Measurements from ENCODE around the gene WARS2. TPM values are rescaled to one million over a fixed set of nuclear protein-coding genes. Genes with fewer than 3 reads are reported as not detected.

WARS2 gene
- total RNA-seq, 2 experiments from 2014 or later, result 18.3 to 20.2 TPM

DNA sequence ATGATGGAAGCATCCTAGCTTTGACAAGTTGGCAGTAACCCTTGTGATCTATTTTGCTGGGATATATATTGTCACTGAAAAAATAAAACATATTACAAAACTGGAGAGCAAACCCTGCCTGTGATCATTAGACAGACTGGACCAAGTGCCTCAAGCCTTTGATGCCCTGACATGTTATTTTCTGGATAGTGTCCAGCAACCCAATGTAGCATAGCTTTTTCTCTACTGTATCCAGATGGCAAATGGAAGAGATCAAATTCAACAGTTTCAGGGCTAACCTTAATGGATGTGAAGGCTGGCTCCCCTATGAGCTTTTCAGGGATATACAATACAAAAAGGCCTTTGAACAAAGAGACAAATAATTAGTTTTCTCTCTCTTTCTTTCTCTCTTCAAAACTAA lies 25.1 kb downstream of the WARS2 start:
- Mint-ChIP-seq H3K36me3 (peaks cover 57% of the 10 kb centered on the region), H3K9me3 (peaks cover 17% of the 10 kb centered on the region), H3K27ac (no peak overlapping the region), H3K27me3 (no peaks in the 10 kb centered on the region), H3K4me3 (no peak overlapping the region), H3K4me1 (no peaks in the 10 kb centered on the region)
- no peak for DNase-seq

DNA sequence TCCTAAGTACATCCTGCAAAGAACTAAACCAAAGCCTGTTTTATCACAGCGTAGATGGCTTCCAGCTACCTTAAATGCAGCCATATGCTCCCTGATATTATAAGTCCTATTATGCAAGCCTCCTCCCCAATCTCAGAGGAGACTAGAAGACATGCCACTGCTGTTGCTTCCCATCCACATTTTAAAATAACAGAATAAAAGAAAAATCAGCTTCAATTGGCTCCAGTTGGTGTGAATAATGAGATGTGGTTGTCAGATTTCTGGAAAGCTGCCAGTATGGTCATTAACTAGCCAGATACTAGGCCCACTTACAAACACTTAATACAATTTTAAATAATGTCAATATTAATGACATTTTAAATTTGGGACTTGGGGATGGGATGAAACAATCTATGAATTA lies 25.7 kb downstream of the WARS2 start:
- Mint-ChIP-seq H3K4me1 (no peaks in the 10 kb centered on the region), H3K27ac (no peak overlapping the region), H3K4me3 (no peak overlapping the region), H3K36me3 (peaks cover 53% of the 10 kb centered on the region), H3K9me3 (peaks cover 11% of the 10 kb centered on the region), H3K27me3 (no peaks in the 10 kb centered on the region)
- DNase-seq, result no peak

DNA sequence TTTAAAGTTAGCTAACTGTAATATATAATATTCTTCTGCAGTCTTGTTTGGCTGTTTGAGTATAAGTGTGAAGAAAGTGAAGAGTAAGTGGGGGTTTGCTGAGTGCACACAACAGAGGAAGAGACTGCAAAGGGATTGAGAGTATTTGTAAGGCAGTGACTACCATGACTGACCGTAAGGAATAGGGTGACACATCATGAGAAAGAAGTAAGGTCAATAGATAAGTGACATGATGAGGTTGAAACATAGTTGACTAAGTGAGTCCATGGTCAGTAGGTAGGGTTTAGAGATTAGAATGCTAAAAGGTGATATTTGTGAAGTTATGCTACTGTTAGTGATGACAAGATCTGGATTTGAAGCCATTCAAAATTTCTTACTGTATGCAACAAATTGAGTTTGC lies 27.7 kb downstream of the WARS2 start:
- no peaks in the 10 kb centered on the region for H3K27me3 Mint-ChIP-seq
- DNase-seq, result no peak
- peaks cover 11% of the 10 kb centered on the region for H3K9me3 Mint-ChIP-seq
- no peak overlapping the region for H3K4me3 Mint-ChIP-seq
- H3K27ac Mint-ChIP-seq, result no peak overlapping the region
- H3K36me3 Mint-ChIP-seq, result peaks cover 41% of the 10 kb centered on the region
- no peaks in the 10 kb centered on the region for H3K4me1 Mint-ChIP-seq

DNA sequence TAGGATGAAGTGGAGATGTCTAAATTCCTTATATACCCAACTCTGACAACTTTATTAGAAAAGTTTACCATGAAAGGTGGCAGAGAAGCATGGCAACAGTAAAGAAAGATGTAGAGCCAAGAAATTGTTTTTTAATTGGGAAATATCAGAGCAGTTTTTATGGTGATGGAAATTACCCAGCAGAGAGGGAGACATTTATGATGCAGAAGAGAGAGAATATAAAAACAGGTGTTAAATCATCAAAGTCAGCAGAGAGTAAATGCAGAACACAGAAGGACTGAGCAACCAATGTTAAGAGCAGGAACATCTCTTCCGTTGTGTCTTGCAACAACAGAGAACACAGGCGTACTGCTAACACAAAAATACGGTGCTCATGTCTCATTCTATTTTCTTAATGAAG lies 28.2 kb downstream of the WARS2 start:
- no peak overlapping the region for H3K27ac Mint-ChIP-seq
- H3K4me1 Mint-ChIP-seq, result no peaks in the 10 kb centered on the region
- H3K9me3 Mint-ChIP-seq, result peaks cover 16% of the 10 kb centered on the region
- peaks cover 40% of the 10 kb centered on the region for H3K36me3 Mint-ChIP-seq
- H3K4me3 Mint-ChIP-seq, result no peak overlapping the region
- no peak for DNase-seq
- H3K27me3 Mint-ChIP-seq, result no peaks in the 10 kb centered on the region

DNA sequence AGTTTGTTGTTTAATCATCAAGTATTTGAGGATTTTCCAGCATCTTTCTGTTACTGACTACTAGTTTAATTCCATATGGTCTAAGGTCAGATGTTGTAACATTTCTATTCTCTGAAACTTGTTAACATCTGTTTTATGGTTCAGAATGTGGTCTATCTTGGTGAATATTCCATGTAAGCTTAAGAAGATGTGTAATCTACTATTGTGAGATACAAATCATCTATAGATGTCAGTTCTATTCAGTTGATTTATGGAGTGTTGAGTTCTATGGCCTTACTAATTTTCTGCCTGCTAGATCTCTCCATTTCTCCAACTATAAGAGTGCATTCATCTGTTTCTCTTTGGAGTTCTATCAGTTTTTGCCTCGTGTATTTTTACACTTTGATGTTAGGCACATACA lies 31.5 kb downstream of the WARS2 start:
- no peak for DNase-seq
- Mint-ChIP-seq H3K4me3 (no peak overlapping the region), H3K36me3 (peaks cover 44% of the 10 kb centered on the region), H3K27ac (no peak overlapping the region), H3K9me3 (peaks cover 25% of the 10 kb centered on the region), H3K27me3 (no peaks in the 10 kb centered on the region), H3K4me1 (no peaks in the 10 kb centered on the region)

DNA sequence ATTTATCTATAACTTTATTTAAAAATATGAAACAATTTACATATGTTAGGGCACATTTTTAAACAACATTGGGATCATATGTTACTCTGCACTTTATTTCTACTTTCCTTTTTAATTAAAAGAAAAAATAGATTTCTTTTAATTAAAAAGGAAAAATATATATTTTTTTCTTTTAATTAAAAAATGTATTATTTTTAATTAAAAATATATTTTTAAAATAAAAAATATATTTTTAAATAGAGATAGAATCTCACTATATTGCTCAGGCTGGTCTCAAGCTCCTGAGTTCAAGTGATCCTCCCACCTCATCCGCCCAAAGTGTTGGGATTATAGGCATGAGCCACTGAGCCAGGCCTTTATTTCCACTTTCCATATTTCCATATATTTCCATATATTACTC lies 36.7 kb downstream of the WARS2 start:
- peaks cover 30% of the 10 kb centered on the region for H3K36me3 Mint-ChIP-seq
- no peak overlapping the region for H3K27ac Mint-ChIP-seq
- H3K4me1 Mint-ChIP-seq, result no peaks in the 10 kb centered on the region
- H3K27me3 Mint-ChIP-seq, result no peaks in the 10 kb centered on the region
- no peak overlapping the region for H3K4me3 Mint-ChIP-seq
- DNase-seq, result no peak
- H3K9me3 Mint-ChIP-seq, result peaks cover 19% of the 10 kb centered on the region

DNA sequence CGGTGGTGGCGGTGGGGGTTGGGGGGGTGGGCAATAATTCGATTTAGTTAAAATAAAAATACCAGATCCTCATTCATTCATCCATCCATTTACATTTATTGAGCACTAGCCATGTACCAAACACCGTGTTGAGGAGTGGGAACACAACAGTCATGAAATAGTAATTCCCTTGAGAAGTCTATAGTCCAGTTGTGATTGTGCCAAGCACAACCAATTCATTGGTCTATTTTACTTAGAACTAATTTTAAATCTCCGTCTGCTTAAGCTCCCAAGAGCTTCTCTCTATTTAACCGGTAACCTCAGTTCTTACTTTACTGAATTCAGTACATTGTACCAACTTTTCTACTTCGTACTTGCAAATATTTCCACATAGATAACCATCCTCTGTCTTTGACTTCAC lies 38.4 kb downstream of the WARS2 start:
- H3K4me3 Mint-ChIP-seq, result no peak overlapping the region

DNA sequence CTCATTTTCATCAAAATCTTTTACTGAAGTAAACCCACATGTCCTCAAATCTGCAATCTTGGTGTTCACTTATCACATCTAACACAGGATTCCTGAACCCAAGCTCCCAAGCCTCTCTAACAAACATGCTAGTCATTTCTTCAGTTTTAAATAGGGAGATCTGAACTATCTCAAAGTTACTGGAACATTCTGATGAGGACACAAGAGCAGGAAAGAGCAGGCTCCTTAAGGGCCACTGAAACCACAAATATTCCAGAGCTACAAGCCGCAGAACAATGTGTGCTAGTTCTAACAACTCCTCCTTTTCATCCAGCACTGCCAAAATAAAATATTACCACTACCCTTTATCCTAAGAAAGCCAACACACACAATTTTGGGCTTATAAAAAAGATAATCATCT lies 38.9 kb downstream of the WARS2 start:
- no peak overlapping the region for H3K4me3 Mint-ChIP-seq
- H3K36me3 Mint-ChIP-seq, result peaks cover 33% of the 10 kb centered on the region
- peaks cover 15% of the 10 kb centered on the region for H3K9me3 Mint-ChIP-seq
- no peaks in the 10 kb centered on the region for H3K27me3 Mint-ChIP-seq
- no peaks in the 10 kb centered on the region for H3K4me1 Mint-ChIP-seq
- H3K27ac Mint-ChIP-seq, result no peak overlapping the region
- no peak for DNase-seq

More for the DNA sequence above, 38.4 kb downstream of the WARS2 start:
- Mint-ChIP-seq H3K27ac (no peak overlapping the region), H3K36me3 (peaks cover 36% of the 10 kb centered on the region), H3K9me3 (peaks cover 17% of the 10 kb centered on the region), H3K4me1 (no peaks in the 10 kb centered on the region), H3K27me3 (no peaks in the 10 kb centered on the region)
- no peak for DNase-seq

DNA sequence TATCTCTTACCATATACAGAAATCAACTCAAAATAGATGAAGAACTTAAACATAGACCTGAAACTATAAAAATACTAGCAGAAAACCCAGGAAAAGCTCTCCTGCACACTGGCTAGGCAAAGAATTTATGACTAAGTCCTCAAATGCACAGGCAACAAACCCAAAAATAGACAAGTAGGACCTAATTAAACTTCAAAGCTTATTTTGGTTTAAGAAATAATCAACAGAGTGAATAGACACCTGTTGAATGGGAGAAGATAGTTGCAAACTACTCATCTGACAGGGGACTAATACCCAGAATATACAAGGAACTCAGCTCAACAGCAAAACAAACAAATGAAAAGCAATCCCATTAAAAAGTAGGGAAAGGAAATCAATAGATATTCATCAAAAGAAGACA lies 40.7 kb downstream of the WARS2 start:
- Mint-ChIP-seq H3K4me1 (no peaks in the 10 kb centered on the region), H3K27me3 (no peaks in the 10 kb centered on the region), H3K36me3 (peaks cover 21% of the 10 kb centered on the region), H3K4me3 (no peak overlapping the region), H3K9me3 (peaks cover 10% of the 10 kb centered on the region), H3K27ac (no peak overlapping the region)
- no peak for DNase-seq

DNA sequence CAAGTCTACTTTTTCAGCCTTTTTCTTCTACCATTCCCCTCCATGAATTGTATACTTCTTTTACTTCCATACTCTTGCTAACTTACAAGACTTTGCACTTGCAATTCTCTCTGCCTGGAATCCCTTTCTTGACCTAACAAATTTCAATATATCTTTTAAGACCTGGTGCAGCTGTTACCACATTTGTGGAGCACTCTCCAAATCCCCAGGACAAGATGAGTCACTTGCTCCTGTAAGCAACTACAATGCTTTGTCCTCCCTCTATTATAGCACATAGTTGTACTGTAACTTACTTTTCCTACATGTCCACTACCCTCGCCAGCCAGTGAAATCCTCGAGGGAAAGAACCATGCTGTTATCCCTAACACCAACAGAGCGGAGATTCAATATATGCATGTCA lies 43.1 kb downstream of the WARS2 start:
- Mint-ChIP-seq H3K27ac (no peak overlapping the region), H3K27me3 (no peaks in the 10 kb centered on the region), H3K36me3 (peaks cover 19% of the 10 kb centered on the region), H3K4me1 (no peaks in the 10 kb centered on the region), H3K4me3 (no peak overlapping the region), H3K9me3 (peaks cover 10% of the 10 kb centered on the region)
- DNase-seq, result no peak

DNA sequence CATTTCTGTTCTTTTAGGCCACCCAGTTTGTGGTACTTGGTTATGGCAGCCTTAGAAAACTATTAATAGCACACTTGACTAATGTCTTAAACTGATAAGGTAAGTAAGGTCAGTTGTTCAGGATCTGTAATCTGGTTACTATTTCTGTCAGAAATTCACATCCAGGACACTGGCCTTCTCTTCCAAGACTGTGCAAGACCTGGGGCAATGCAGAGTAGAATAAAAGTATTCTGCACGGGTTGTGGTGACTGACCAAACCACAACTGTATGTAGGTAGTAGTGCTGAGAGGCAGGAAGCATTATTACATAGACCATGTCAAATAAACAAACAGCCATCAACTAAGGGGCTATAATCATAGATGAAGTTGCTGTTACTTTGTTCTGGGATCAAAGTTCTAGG lies 46.7 kb downstream of the WARS2 start:
- peaks cover 22% of the 10 kb centered on the region for H3K36me3 Mint-ChIP-seq
- no peaks in the 10 kb centered on the region for H3K27me3 Mint-ChIP-seq
- no peaks in the 10 kb centered on the region for H3K4me1 Mint-ChIP-seq
- H3K9me3 Mint-ChIP-seq, result peaks cover 9% of the 10 kb centered on the region
- no peak overlapping the region for H3K27ac Mint-ChIP-seq
- no peak for DNase-seq
- no peak overlapping the region for H3K4me3 Mint-ChIP-seq

DNA sequence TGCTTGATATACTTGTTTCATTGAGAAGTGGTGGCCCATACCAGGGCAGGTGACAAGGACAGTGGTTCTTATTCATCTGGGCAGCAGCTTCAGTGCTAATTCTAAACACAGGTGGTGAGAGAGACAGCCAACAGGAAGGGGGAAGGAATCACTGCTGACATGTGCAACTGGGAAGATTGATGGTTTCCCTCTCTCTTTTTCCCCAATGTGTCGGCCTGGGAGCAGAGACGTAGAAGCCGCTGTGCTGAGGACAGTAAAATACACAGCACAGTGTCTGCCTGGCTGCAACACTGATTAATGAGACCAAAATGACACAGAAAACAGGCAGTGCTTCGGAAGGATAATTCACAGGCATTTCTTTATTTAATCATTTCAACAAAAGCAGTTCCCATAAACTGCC lies 48.8 kb downstream of the WARS2 start:
- Mint-ChIP-seq H3K4me1 (no peaks in the 10 kb centered on the region), H3K36me3 (peaks cover 17% of the 10 kb centered on the region), H3K27ac (no peak overlapping the region), H3K9me3 (peaks cover 5% of the 10 kb centered on the region), H3K4me3 (no peak overlapping the region), H3K27me3 (no peaks in the 10 kb centered on the region)
- no peak for DNase-seq

DNA sequence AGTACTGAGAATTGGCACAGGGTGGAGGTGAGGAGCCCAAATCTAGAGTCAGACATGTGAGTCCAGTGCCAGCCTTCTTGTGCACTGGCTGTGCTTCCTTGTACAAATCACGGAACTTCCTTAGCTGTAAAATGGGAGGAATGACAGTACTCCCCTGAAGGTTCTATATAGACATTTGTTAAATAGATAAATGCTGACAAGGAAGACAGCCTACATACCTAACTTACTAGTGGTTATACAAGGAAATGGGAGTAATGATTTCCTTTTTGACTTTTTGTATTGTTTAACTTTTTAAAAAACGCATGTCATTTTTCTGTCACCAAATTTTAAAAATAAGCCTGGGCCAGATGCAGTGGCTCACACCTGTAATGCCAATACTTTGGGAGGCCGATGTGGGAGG lies 50.2 kb downstream of the WARS2 start:
- Mint-ChIP-seq H3K36me3 (peaks cover 24% of the 10 kb centered on the region), H3K9me3 (peaks cover 9% of the 10 kb centered on the region), H3K27ac (no peak overlapping the region), H3K4me1 (no peaks in the 10 kb centered on the region), H3K27me3 (no peaks in the 10 kb centered on the region), H3K4me3 (no peak overlapping the region)
- no peak for DNase-seq

DNA sequence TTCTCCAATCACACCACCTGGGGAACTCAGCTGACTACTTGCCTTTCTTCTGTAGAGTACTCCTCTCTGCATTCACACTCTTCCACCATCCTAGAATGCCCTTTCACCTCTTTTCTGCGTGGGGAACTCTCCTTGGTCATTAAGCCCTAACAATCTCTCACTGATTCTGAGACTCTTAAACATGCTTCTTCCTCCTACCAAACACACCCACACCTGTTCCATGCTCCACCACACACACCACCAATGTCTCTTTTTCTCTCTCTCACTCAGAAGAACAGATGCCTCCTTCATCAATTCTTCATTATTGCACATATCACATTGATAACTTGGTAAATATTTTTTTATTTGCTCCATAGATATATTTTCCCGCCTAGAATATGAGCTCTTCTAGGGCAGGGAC lies 53.6 kb downstream of the WARS2 start:
- no peak for DNase-seq
- H3K27ac Mint-ChIP-seq, result no peak overlapping the region
- peaks cover 14% of the 10 kb centered on the region for H3K9me3 Mint-ChIP-seq
- no peak overlapping the region for H3K4me3 Mint-ChIP-seq
- peaks cover 34% of the 10 kb centered on the region for H3K36me3 Mint-ChIP-seq
- H3K27me3 Mint-ChIP-seq, result no peaks in the 10 kb centered on the region
- H3K4me1 Mint-ChIP-seq, result no peaks in the 10 kb centered on the region

DNA sequence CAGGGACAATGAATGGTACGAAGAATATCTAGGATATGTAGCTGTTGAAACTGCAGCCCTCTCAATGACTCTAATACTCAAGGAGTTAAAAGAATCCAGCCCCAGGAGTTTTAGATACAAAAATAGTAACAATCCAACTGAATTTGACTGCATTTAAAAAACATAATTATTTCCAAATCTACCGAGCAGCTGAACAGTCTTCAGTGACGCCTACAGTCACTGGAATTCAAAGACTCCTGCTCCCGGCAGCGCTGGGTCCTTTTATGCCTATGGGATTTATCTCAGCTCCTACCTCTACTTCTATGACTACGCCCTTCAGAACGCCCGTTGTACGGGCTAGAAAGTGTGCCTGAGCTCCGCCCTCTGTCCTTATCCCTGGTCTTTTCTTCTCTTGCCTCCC lies 55.7 kb downstream of the WARS2 start:
- no peak for DNase-seq
- Mint-ChIP-seq H3K4me1 (no peaks in the 10 kb centered on the region), H3K27me3 (no peaks in the 10 kb centered on the region), H3K27ac (no peak overlapping the region), H3K9me3 (peaks cover 10% of the 10 kb centered on the region), H3K4me3 (no peak overlapping the region), H3K36me3 (peaks cover 36% of the 10 kb centered on the region)

DNA sequence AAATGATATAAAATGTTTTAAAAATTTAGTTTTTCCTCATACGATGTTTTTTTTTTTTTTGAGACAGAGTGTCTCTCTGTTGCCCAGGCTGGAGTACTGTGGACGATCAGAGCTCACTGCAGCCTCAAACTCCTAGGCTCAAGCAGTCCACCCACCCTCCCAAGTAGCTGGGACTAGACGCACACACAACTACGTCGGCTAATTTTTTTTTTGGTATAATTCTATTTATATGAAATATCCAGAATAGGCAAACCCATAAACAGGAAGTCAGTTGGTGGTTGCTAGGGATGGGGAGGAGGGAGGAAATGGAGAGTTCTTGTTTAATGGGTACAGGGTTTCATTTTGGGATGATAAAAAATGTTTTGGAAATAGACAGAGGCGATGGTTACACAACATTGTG lies 56.5 kb downstream of the WARS2 start:
- Mint-ChIP-seq H3K4me3 (no peak overlapping the region), H3K4me1 (no peaks in the 10 kb centered on the region), H3K36me3 (peaks cover 34% of the 10 kb centered on the region), H3K27me3 (no peaks in the 10 kb centered on the region), H3K27ac (no peak overlapping the region), H3K9me3 (peaks cover 14% of the 10 kb centered on the region)
- DNase-seq, result no peak

DNA sequence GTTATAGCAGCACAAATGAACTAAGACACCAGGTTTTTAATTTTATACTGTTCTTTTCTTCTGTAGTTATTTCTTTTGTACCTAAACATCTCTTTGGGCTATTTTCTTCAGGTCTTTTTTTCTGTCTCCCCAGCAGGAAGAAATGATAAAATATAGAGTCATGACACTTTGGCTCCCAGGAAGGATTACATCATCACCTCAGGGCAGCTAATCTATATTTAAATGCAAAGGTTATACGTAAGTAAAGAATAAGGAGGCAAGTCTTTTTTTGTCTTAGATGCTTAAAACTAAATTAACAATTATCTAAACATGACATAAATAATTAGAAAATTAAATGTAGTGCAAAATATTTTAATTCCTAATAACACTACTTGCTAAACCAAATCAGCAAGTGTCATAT lies 57.0 kb downstream of the WARS2 start:
- no peak overlapping the region for H3K4me3 Mint-ChIP-seq
- H3K27me3 Mint-ChIP-seq, result no peaks in the 10 kb centered on the region
- DNase-seq, result no peak
- peaks cover 37% of the 10 kb centered on the region for H3K36me3 Mint-ChIP-seq
- peaks cover 17% of the 10 kb centered on the region for H3K9me3 Mint-ChIP-seq
- H3K4me1 Mint-ChIP-seq, result no peaks in the 10 kb centered on the region
- H3K27ac Mint-ChIP-seq, result no peak overlapping the region

Measured in activated naive CD8-positive, alpha-beta T cell treated with anti-CD3 and anti-CD28 coated beads for 36 hours (primary cell).